Measurements from ENCODE around the gene SLC12A2. TPM values are rescaled to one million over a fixed set of nuclear protein-coding genes. Genes with fewer than 3 reads are reported as not detected.

The SLC12A2 gene
- total and polyA plus RNA-seq, 2 of the 4 experiments (the other 2 are of a cell fraction), result 5.6 to 30.3 TPM

DNA sequence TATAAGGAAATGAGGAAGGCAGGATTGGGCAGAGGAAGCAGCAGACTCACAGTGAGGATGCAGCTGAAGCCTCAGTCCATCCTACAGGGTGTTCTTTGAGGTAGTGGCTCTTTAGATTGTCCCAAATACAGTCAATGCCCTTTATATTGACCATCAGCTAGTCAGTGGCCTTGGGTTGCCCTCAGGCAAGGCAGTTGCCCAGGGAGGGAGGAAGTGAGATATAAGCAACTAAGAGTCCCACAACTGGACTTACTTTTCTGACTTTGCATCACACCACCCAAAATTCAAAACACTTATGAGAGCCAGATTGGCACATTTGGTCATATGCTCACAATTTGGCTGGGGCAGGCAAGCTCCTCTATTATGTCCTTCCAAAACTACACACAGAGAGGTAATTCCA lies 9.4 kb upstream of the SLC12A2 start:
- in situ Hi-C loops (cut with MboI; ENCODE audit: low sequenced_read_pairs), result no loop called here
- no peak overlapping the region for H3K14ac ChIP-seq (replicated peaks; ENCODE audit: low read depth, low read length)
- no peak overlapping the region for H3K56ac ChIP-seq (ENCODE audit: extremely low read depth, insufficient read depth, low read length)
- no peak overlapping the region for H3K4me3 ChIP-seq (ENCODE audit: insufficient read depth, low read depth, low read length)
- DNase-seq, result no peak
- no peak overlapping the region for H3K27ac ChIP-seq (ENCODE audit: insufficient read depth, low read length)
- H2AFZ ChIP-seq (replicated peaks; ENCODE audit: low read length, poor library complexity), result no peak overlapping the region
- dilution Hi-C loops (cut with HindIII; ENCODE audit: low sequenced_read_pairs, unreplicated experiment), result no loop called here
- BruUV-seq (replicated peaks), result no TSS peak
- H2AK9ac ChIP-seq (replicated peaks; ENCODE audit: low read depth, low read length, poor library complexity), result no peak overlapping the region
- H4K20me1 ChIP-seq (ENCODE audit: insufficient read depth, low read length), result no peaks in the 10 kb centered on the region
- H3K9me1 ChIP-seq (ENCODE audit: insufficient read depth, low read length), result no peaks in the 10 kb centered on the region
- H3K36me3 ChIP-seq (ENCODE audit: control insufficient read depth, insufficient read depth, low read length), result 0 out of 2 replicates have a peak, but pooled peaks cover 4% of the 10 kb centered on the region
- no peak overlapping the region for H2BK120ac ChIP-seq (ENCODE audit: low read depth, low read length)
- no peak overlapping the region for H3K18ac ChIP-seq (ENCODE audit: low read depth, low read length)
- TF ChIP-seq NFE2L2 (IDR thresholded peaks at IDR 0.05; ENCODE audit: low read depth, low read length) (no peak), POLR2A (IDR thresholded peaks at IDR 0.05; ENCODE audit: low read depth, low read length) (no peak), RAD21 (IDR thresholded peaks at IDR 0.05; ENCODE audit: low read length) (no peak), MAFK (IDR thresholded peaks at IDR 0.05; ENCODE audit: low read depth, low read length) (no peak), SMC3 (IDR thresholded peaks at IDR 0.05; ENCODE audit: low read depth, low read length) (no peak), BHLHE40 (IDR thresholded peaks at IDR 0.05; ENCODE audit: low read depth, low read length) (no peak), CHD1 (IDR thresholded peaks at IDR 0.05; ENCODE audit: low read depth, low read length) (no peak), CEBPB (IDR thresholded peaks at IDR 0.05; ENCODE audit: low read depth, low read length) (no peak), RCOR1 (IDR thresholded peaks at IDR 0.05; ENCODE audit: insufficient replicate concordance, low read length) (no peak), FOS (IDR thresholded peaks at IDR 0.05; ENCODE audit: low read depth, low read length) (no peak), RFX5 (IDR thresholded peaks at IDR 0.05; ENCODE audit: low read depth, low read length) (no peak), MAZ (IDR thresholded peaks at IDR 0.05; ENCODE audit: borderline replicate concordance, low read depth, low read length) (no peak), MXI1 (IDR thresholded peaks at IDR 0.05; ENCODE audit: borderline replicate concordance, low read depth, low read length) (no peak)
- TF ChIP-seq, protein P1, sequence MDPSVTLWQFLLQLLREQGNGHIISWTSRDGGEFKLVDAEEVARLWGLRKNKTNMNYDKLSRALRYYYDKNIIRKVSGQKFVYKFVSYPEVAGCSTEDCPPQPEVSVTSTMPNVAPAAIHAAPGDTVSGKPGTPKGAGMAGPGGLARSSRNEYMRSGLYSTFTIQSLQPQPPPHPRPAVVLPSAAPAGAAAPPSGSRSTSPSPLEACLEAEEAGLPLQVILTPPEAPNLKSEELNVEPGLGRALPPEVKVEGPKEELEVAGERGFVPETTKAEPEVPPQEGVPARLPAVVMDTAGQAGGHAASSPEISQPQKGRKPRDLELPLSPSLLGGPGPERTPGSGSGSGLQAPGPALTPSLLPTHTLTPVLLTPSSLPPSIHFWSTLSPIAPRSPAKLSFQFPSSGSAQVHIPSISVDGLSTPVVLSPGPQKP (IDR thresholded peaks at IDR 0.05; ENCODE audit: borderline replicate concordance, low read depth, low read length), result no peak
- TF ChIP-seq, protein P2, sequence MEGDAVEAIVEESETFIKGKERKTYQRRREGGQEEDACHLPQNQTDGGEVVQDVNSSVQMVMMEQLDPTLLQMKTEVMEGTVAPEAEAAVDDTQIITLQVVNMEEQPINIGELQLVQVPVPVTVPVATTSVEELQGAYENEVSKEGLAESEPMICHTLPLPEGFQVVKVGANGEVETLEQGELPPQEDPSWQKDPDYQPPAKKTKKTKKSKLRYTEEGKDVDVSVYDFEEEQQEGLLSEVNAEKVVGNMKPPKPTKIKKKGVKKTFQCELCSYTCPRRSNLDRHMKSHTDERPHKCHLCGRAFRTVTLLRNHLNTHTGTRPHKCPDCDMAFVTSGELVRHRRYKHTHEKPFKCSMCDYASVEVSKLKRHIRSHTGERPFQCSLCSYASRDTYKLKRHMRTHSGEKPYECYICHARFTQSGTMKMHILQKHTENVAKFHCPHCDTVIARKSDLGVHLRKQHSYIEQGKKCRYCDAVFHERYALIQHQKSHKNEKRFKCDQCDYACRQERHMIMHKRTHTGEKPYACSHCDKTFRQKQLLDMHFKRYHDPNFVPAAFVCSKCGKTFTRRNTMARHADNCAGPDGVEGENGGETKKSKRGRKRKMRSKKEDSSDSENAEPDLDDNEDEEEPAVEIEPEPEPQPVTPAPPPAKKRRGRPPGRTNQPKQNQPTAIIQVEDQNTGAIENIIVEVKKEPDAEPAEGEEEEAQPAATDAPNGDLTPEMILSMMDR (conservative IDR thresholded peaks at IDR 0.05; ENCODE audit: low read depth, low read length), result no peak
- TF ChIP-seq, protein P3, sequence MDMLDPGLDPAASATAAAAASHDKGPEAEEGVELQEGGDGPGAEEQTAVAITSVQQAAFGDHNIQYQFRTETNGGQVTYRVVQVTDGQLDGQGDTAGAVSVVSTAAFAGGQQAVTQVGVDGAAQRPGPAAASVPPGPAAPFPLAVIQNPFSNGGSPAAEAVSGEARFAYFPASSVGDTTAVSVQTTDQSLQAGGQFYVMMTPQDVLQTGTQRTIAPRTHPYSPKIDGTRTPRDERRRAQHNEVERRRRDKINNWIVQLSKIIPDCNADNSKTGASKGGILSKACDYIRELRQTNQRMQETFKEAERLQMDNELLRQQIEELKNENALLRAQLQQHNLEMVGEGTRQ (IDR thresholded peaks at IDR 0.05; ENCODE audit: low read depth, low read length), result no peak
- H4K91ac ChIP-seq (ENCODE audit: insufficient read depth, low read depth, low read length), result no peak overlapping the region
- H3K4ac ChIP-seq (ENCODE audit: low read depth, low read length), result no peak overlapping the region
- ChIA-PET CTCF (no interaction called here), POLR2A (ENCODE audit: unreplicated experiment) (no interaction called here)
- H3K79me1 ChIP-seq (ENCODE audit: low read depth in 1 of 2, low read length in 2 of 2), result peaks cover 4 to 6% of the 10 kb centered on the region in 2 experiments; a peak in 2 of 4 replicates
- no peak overlapping the region for H3K4me2 ChIP-seq (ENCODE audit: low read depth, low read length)
- no peaks in the 10 kb centered on the region for H3K4me1 ChIP-seq (ENCODE audit: control insufficient read depth, insufficient read depth, low read length)
- no peak overlapping the region for H2BK20ac ChIP-seq (ENCODE audit: low read depth, low read length)
- H4K5ac ChIP-seq (ENCODE audit: low read depth, low read length), result no peak overlapping the region
- H3K9ac ChIP-seq (ENCODE audit: low read depth, low read length), result no peak overlapping the region
- intact Hi-C loops (cut with micrococcal nuclease), result no loop called here
- H2BK15ac ChIP-seq (ENCODE audit: low read depth, low read length), result no peak overlapping the region
- H2AK5ac ChIP-seq (ENCODE audit: low read depth, low read length), result no peak overlapping the region
- H3K9me3 ChIP-seq (ENCODE audit: control insufficient read depth, insufficient read depth, low read length), result no peaks in the 10 kb centered on the region
- no peak overlapping the region for H2BK5ac ChIP-seq (ENCODE audit: low read depth, low read length, poor library complexity, severe bottlenecking)
- H3K27me3 ChIP-seq (ENCODE audit: control insufficient read depth, insufficient read depth, low read length), result no peaks in the 10 kb centered on the region
- no peak for ATAC-seq (ENCODE audit: low read depth)
- no peak overlapping the region for H3K23ac ChIP-seq (ENCODE audit: low read depth, low read length)
- H4K8ac ChIP-seq (ENCODE audit: low read depth in 2 of 2, low read length in 2 of 2), result no peak overlapping the region

All from IMR-90 (cell line).